ENCODE data around the gene RNF157. TPM values are rescaled to one million over a fixed set of nuclear protein-coding genes. Genes with fewer than 3 reads are reported as not detected.
A peak's percentile ranks its signal among the peaks of the same experiment; 100 is the strongest.

RNF157 gene
- total RNA-seq, 1 experiment from 2014 or later: 4.0 TPM

GRCh38 chr17:76278952-76279741 lies 38.9 kb upstream of the RNF157 start:
- peaks cover 11% of the 10 kb centered on the region for H3K4me1 ChIP-seq (ENCODE audit: control insufficient read depth, insufficient read depth, low read length)
- POLR2A ChIA-PET: interaction anchor here (0.5 to 0.7 kb wide), 3 partner anchors 76 to 291 kb away, joined by 3 to 8 read pairs (median 5); no protein-coding TSS in a partner anchor
- H3K27ac ChIP-seq (ENCODE audit: low read length): no peak overlapping the region
- BruUV-seq (replicated peaks): no TSS peak
- peak; percentile 94 for ATAC-seq
- no peak overlapping the region for H3K4me3 ChIP-seq (ENCODE audit: low read depth in 2 of 2, low read length in 2 of 2)
- DNase-seq (ENCODE audit: low read depth, low spot score): no peak
- H3K27me3 ChIP-seq (ENCODE audit: control insufficient read depth, insufficient read depth, low read length): no peaks in the 10 kb centered on the region
- TF ChIP-seq SIN3A (IDR thresholded peaks at IDR 0.05; ENCODE audit: borderline replicate concordance, insufficient read depth, low read depth, low read length): no peak
- no peak for TF ChIP-seq TCF7L2 (IDR thresholded peaks at IDR 0.05; ENCODE audit: low read depth, low read length)
- peak; percentile 99 for TF ChIP-seq CTCF (IDR thresholded peaks at IDR 0.05)
- TF ChIP-seq REST (IDR thresholded peaks at IDR 0.05; ENCODE audit: insufficient read depth in 1 of 2, low read depth in 2 of 2, low read length in 1 of 2): peak in 1 of 2 experiments; percentile 49; a peak in 1 of 4 replicates
- TF ChIP-seq POLR2AphosphoS5 (IDR thresholded peaks at IDR 0.05; ENCODE audit: low read depth, low read length): peak; percentile 34; the same call in 1 of the 2 replicates
- intact Hi-C loops (cut with micrococcal nuclease; ENCODE audit: unreplicated experiment) (loop anchor here (2.0 kb wide), 1 partner anchor 158 kb away; no protein-coding TSS in a partner anchor), in situ Hi-C loops (cut with HindIII; ENCODE audit: low pct_unique_long_range_greater_than_20kb, low sequenced_read_pairs) (no loop called here)
- no peaks in the 10 kb centered on the region for H3K9me3 ChIP-seq (ENCODE audit: control insufficient read depth, insufficient read depth, low read depth, low read length)
- H3K36me3 ChIP-seq (ENCODE audit: control insufficient read depth, insufficient read depth, low read length): no peaks in the 10 kb centered on the region
- CTCF ChIA-PET: interaction anchor here (0.6 to 3.7 kb wide), 27 partner anchors 11 to 265 kb away, joined by 3 to 63 read pairs (median 5); partner anchors contain the start of gene UBALD2

DNA sequence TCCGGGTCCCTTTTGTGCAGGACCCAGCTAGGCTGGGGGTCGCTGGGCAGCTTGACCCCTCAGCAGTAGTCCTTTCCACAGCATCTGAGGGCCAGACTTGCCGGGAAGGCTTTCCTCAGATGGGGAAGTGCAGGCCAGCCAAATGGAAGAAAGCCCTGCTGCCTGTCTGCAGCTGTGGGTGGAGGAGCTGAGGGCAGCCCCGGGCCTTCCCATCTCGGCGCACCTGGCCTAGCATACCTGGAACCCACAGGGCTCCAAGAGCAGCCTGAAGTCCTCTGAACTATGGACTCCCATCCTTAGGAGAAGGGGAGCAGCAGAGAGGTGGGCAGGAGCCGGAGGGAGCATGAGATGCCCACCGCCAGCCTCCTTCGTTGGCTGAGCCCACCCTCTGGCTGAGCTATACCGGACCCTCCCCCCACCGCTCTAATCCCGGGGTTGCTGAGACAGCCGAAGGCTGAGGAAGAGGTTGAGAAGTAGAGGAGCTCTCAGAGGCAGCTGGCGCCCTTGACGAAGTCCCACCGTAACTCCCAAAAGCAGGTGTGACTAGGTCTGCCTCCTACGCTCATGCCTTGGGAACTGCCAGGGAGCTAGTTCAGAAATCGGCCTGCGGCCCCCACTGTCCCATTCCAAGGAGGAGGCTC lies 38.1 kb upstream of the RNF157 start:
- POLR2A ChIA-PET: interaction anchor here (0.6 to 0.7 kb wide), 3 partner anchors 74 to 291 kb away, joined by 3 to 9 read pairs (median 5); no protein-coding TSS in a partner anchor
- intact Hi-C loops (cut with micrococcal nuclease; ENCODE audit: unreplicated experiment) (loop anchor here (2.0 kb wide), 1 partner anchor 158 kb away; no protein-coding TSS in a partner anchor), in situ Hi-C loops (cut with HindIII; ENCODE audit: low pct_unique_long_range_greater_than_20kb, low sequenced_read_pairs) (no loop called here)
- H3K4me3 ChIP-seq (ENCODE audit: low read depth in 2 of 2, low read length in 2 of 2): no peak overlapping the region
- peaks cover 13% of the 10 kb centered on the region for H3K4me1 ChIP-seq (ENCODE audit: control insufficient read depth, insufficient read depth, low read length)
- BruUV-seq (replicated peaks): no TSS peak
- H3K9me3 ChIP-seq (ENCODE audit: control insufficient read depth, insufficient read depth, low read depth, low read length): no peaks in the 10 kb centered on the region
- no peak overlapping the region for H3K27ac ChIP-seq (ENCODE audit: low read length)
- ATAC-seq (no peak), DNase-seq (ENCODE audit: low read depth, low spot score) (no peak)
- no peaks in the 10 kb centered on the region for H3K27me3 ChIP-seq (ENCODE audit: control insufficient read depth, insufficient read depth, low read length)
- CTCF ChIA-PET: interaction anchor here (0.5 to 3.7 kb wide), 4 partner anchors 21 to 157 kb away, joined by 3 to 63 read pairs (median 4); partner anchors contain the start of gene FOXJ1
- TF ChIP-seq POLR2AphosphoS5 (IDR thresholded peaks at IDR 0.05; ENCODE audit: low read depth, low read length) (no peak), REST (IDR thresholded peaks at IDR 0.05; ENCODE audit: insufficient read depth in 1 of 2, low read depth in 2 of 2, low read length in 1 of 2) (no peak), TCF7L2 (IDR thresholded peaks at IDR 0.05; ENCODE audit: low read depth, low read length) (no peak), CTCF (IDR thresholded peaks at IDR 0.05) (no peak), SIN3A (IDR thresholded peaks at IDR 0.05; ENCODE audit: borderline replicate concordance, insufficient read depth, low read depth, low read length) (no peak)
- no peaks in the 10 kb centered on the region for H3K36me3 ChIP-seq (ENCODE audit: control insufficient read depth, insufficient read depth, low read length)

Data from Panc1 (cell line).